SIG-M5 treated with dmso at 0.1 percent for 504 hours (cell line): Measurements from ENCODE around the gene ZSWIM3.
"Not testable (repeated sequence)": the region's sequence is repeated elsewhere in the genome, so short reads cannot be mapped to it uniquely, and the experiment has no call there.

ENCODE experiments used
- DNase-seq: peaks from one replicate; lab custom pipeline; 2025; ENCODE audit not compliant: unreplicated experiment; lab: John Stamatoyannopoulos, UW

ZSWIM3 gene

GRCh38 chr20:45857114-45857881 is at the start of gene ZSWIM3, which contains the start of gene ACOT8:
Gene ZSWIM3, plus strand, starts transcription at chr20:45857614. Its CDS starts 212 bp downstream, at chr20:45857826.
Gene ACOT8, minus strand, starts transcription at chr20:45857392. Its CDS starts 77 bp downstream, at chr20:45857315.
- peak; percentile 100 for DNase-seq

GRCh38 chr20:45810191-45810970 is 47.0 kb upstream of the ZSWIM3 start:
- no peak for DNase-seq

- peak; percentile 98 for DNase-seq
Observed at GRCh38 chr20:45812157-45813005, 45.0 kb upstream of the ZSWIM3 start, which contains the start of gene UBE2C. Gene UBE2C, plus strand, starts transcription at chr20:45812644. Its CDS starts 52 bp downstream, at chr20:45812696.

- no peak for DNase-seq
Observed at GRCh38 chr20:45813006-45813340, 44.4 kb upstream of the ZSWIM3 start.

GRCh38 chr20:45813489-45813888 is 43.9 kb upstream of the ZSWIM3 start:
- no peak for DNase-seq

GRCh38 chr20:45814314-45814713 is 43.1 kb upstream of the ZSWIM3 start:
- no peak for DNase-seq

GRCh38 chr20:45816951-45817350 is 40.5 kb upstream of the ZSWIM3 start:
- no peak for DNase-seq

- DNase-seq = peak; percentile 47
Observed at GRCh38 chr20:45817376-45818194, 39.8 kb upstream of the ZSWIM3 start.

GRCh38 chr20:45818239-45818638 is 39.2 kb upstream of the ZSWIM3 start:
- no peak for DNase-seq

GRCh38 chr20:45819466-45819865 is 37.9 kb upstream of the ZSWIM3 start:
- no peak for DNase-seq

GRCh38 chr20:45821947-45822346 is 35.5 kb upstream of the ZSWIM3 start:
- DNase-seq = no peak

GRCh38 chr20:45822857-45823256 is 34.6 kb upstream of the ZSWIM3 start:
- DNase-seq = peak; percentile 36

GRCh38 chr20:45823949-45824835 is 33.2 kb upstream of the ZSWIM3 start:
- peak; percentile 25 for DNase-seq

GRCh38 chr20:45826381-45827019 is 30.9 kb upstream of the ZSWIM3 start:
- DNase-seq = no peak

- DNase-seq = no peak
Observed at GRCh38 chr20:45827030-45827652, 30.3 kb upstream of the ZSWIM3 start, which contains the start of gene TNNC2. Gene TNNC2, minus strand, starts transcription at chr20:45827312. Its CDS starts 64 bp downstream, at chr20:45827248.

GRCh38 chr20:45827712-45828111 is 29.7 kb upstream of the ZSWIM3 start:
- DNase-seq = no peak

- DNase-seq = no peak
Observed at GRCh38 chr20:45828589-45828988, 28.8 kb upstream of the ZSWIM3 start.

- DNase-seq = not testable (repeated sequence)
Observed at GRCh38 chr20:45829673-45830106, 27.7 kb upstream of the ZSWIM3 start.
